Measurements from ENCODE around the gene CCDC34.

Gene CCDC34

DNA sequence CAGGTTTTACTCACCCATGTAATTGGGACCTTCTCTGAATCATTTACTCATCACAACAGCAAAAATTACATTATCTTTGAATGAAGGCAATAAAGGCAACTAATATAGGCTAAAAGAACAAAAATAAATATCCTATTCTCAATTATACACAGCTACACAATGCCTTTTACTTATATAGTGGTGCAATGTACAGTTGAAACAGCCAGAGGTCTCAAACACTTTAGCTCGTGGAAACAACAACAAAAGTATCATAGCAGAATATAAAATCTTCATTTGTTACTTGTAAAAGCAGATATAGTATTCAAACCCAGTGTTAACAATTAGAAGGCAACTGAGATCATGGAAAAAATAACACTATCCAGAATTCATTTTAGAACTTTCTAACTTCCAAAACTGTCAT, 20.6 kb upstream of the CCDC34 start:
- WGBS, 2 experiments = 100% methylated on average over 1 of the region's 1 CpG; no CpG with 5 or more reads in 1 of the 2 experiments
- Histone ChIP-seq H3K4me3 (ENCODE audit: insufficient read depth, low read depth, low read length) (no peak overlapping the region), H3K27ac (ENCODE audit: insufficient read depth, low read depth, low read length, poor library complexity, severe bottlenecking) (no peak overlapping the region), H3K9me3 (ENCODE audit: control insufficient read depth, low read length) (no peaks in the 10 kb centered on the region), H3K27me3 (ENCODE audit: control insufficient read depth, insufficient read depth, low read length, poor library complexity, severe bottlenecking) (no peaks in the 10 kb centered on the region), H3K36me3 (ENCODE audit: control insufficient read depth, insufficient read depth, low read length) (peaks cover 31% of the 10 kb centered on the region), H3K4me1 (ENCODE audit: control insufficient read depth, insufficient read depth, low read length) (no peaks in the 10 kb centered on the region)

GRCh38 chr11:27381238-27381666, 18.2 kb upstream of the CCDC34 start:
- H3K4me1 ChIP-seq (ENCODE audit: control insufficient read depth, insufficient read depth, low read length) = no peaks in the 10 kb centered on the region
- H3K27me3 ChIP-seq (ENCODE audit: control insufficient read depth, insufficient read depth, low read length, poor library complexity, severe bottlenecking) = no peaks in the 10 kb centered on the region
- no peak overlapping the region for H3K4me3 ChIP-seq (ENCODE audit: insufficient read depth, low read depth, low read length)
- peaks cover 39% of the 10 kb centered on the region for H3K36me3 ChIP-seq (ENCODE audit: control insufficient read depth, insufficient read depth, low read length)
- WGBS, 2 experiments = 80 to 85% methylated on average over 5 of the region's 5 CpGs
- H3K9me3 ChIP-seq (ENCODE audit: control insufficient read depth, low read length) = no peaks in the 10 kb centered on the region
- no peak overlapping the region for H3K27ac ChIP-seq (ENCODE audit: insufficient read depth, low read depth, low read length, poor library complexity, severe bottlenecking)

GRCh38 chr11:27380771-27381170, 17.8 kb upstream of the CCDC34 start:
- 100% methylated on average over 2 of the region's 2 CpGs; no CpG with 5 or more reads in 1 of the 2 experiments for WGBS, 2 experiments
- no peak overlapping the region for H3K27ac ChIP-seq (ENCODE audit: insufficient read depth, low read depth, low read length, poor library complexity, severe bottlenecking)

DNA sequence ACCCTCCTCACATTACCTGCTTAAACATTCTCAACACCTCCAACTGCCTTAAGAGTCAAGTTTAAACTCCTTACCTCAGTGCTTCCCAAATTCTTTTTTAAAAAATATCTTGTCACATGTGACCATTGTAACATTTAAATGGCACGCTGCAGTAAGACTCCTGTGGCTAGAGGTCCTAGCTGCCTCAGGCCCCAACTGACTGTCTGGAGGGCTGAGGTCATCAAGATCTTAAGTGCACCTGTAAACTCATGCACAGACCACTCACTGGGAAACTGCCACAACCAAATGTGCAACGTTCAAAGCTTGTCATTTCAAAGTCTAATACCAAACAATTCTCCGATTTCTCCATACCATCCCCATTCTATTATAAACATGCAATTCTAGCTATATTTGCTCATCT, 16.4 kb upstream of the CCDC34 start:
- WGBS, 2 experiments = 89 to 95% methylated on average over 3 of the region's 3 CpGs
- peak overlapping the region; percentile 8 for H3K27ac ChIP-seq (ENCODE audit: insufficient read depth, low read depth, low read length, poor library complexity, severe bottlenecking)
- no peak overlapping the region for H3K4me3 ChIP-seq (ENCODE audit: insufficient read depth, low read depth, low read length)
- peaks cover 30% of the 10 kb centered on the region for H3K36me3 ChIP-seq (ENCODE audit: control insufficient read depth, insufficient read depth, low read length)
- H3K9me3 ChIP-seq (ENCODE audit: control insufficient read depth, low read length) = no peaks in the 10 kb centered on the region
- no peaks in the 10 kb centered on the region for H3K4me1 ChIP-seq (ENCODE audit: control insufficient read depth, insufficient read depth, low read length)
- H3K27me3 ChIP-seq (ENCODE audit: control insufficient read depth, insufficient read depth, low read length, poor library complexity, severe bottlenecking) = no peaks in the 10 kb centered on the region

More at GRCh38 chr11:27380771-27381170, 17.8 kb upstream of the CCDC34 start:
- no peaks in the 10 kb centered on the region for H3K9me3 ChIP-seq (ENCODE audit: control insufficient read depth, low read length)
- H3K4me3 ChIP-seq (ENCODE audit: insufficient read depth, low read depth, low read length) = no peak overlapping the region
- peaks cover 39% of the 10 kb centered on the region for H3K36me3 ChIP-seq (ENCODE audit: control insufficient read depth, insufficient read depth, low read length)
- no peaks in the 10 kb centered on the region for H3K4me1 ChIP-seq (ENCODE audit: control insufficient read depth, insufficient read depth, low read length)
- H3K27me3 ChIP-seq (ENCODE audit: control insufficient read depth, insufficient read depth, low read length, poor library complexity, severe bottlenecking) = no peaks in the 10 kb centered on the region

DNA sequence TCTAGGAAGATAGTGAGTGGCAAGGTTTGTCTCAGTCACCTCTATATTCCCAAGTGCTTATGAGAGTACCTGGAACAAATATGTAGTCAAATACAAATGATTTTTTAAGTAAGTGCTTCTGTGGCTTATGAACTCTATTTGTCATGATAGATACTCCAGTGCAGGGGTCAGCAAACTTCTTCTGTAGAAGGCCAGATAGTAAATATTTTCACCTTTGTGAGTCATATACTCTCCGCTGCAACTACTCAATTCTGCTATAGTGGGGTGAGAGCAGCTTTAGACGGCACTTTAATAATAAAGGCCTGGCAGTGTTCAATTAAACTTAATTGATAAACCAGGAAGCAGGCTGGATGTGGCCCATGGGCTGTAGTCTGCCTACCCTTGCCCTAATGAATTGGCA, 12.4 kb upstream of the CCDC34 start:
- no peak overlapping the region for H3K27ac ChIP-seq (ENCODE audit: insufficient read depth, low read depth, low read length, poor library complexity, severe bottlenecking)
- H3K27me3 ChIP-seq (ENCODE audit: control insufficient read depth, insufficient read depth, low read length, poor library complexity, severe bottlenecking) = no peaks in the 10 kb centered on the region
- no peaks in the 10 kb centered on the region for H3K9me3 ChIP-seq (ENCODE audit: control insufficient read depth, low read length)
- H3K4me1 ChIP-seq (ENCODE audit: control insufficient read depth, insufficient read depth, low read length) = no peaks in the 10 kb centered on the region
- H3K36me3 ChIP-seq (ENCODE audit: control insufficient read depth, insufficient read depth, low read length) = peaks cover 42% of the 10 kb centered on the region
- H3K4me3 ChIP-seq (ENCODE audit: insufficient read depth, low read depth, low read length) = no peak overlapping the region
- WGBS, 2 experiments = 89 to 98% methylated on average over 2 of the region's 2 CpGs

- no peaks in the 10 kb centered on the region for H3K9me3 ChIP-seq (ENCODE audit: control insufficient read depth, low read length)
- no peaks in the 10 kb centered on the region for H3K4me1 ChIP-seq (ENCODE audit: control insufficient read depth, insufficient read depth, low read length)
- H3K27me3 ChIP-seq (ENCODE audit: control insufficient read depth, insufficient read depth, low read length, poor library complexity, severe bottlenecking) = no peaks in the 10 kb centered on the region
- peaks cover 37% of the 10 kb centered on the region for H3K36me3 ChIP-seq (ENCODE audit: control insufficient read depth, insufficient read depth, low read length)
- no peak overlapping the region for H3K4me3 ChIP-seq (ENCODE audit: insufficient read depth, low read depth, low read length)
- WGBS, 2 experiments = 97% methylated on average over 5 to 6 of the region's 6 CpGs
- H3K27ac ChIP-seq (ENCODE audit: insufficient read depth, low read depth, low read length, poor library complexity, severe bottlenecking) = no peak overlapping the region
Measured at GRCh38 chr11:27373856-27374602, 11.0 kb upstream of the CCDC34 start.

- Histone ChIP-seq H3K36me3 (ENCODE audit: control insufficient read depth, insufficient read depth, low read length) (peaks cover 37% of the 10 kb centered on the region), H3K27ac (ENCODE audit: insufficient read depth, low read depth, low read length, poor library complexity, severe bottlenecking) (no peak overlapping the region), H3K9me3 (ENCODE audit: control insufficient read depth, low read length) (no peaks in the 10 kb centered on the region), H3K4me1 (ENCODE audit: control insufficient read depth, insufficient read depth, low read length) (no peaks in the 10 kb centered on the region), H3K4me3 (ENCODE audit: insufficient read depth, low read depth, low read length) (no peak overlapping the region), H3K27me3 (ENCODE audit: control insufficient read depth, insufficient read depth, low read length, poor library complexity, severe bottlenecking) (no peaks in the 10 kb centered on the region)
- 92 to 99% methylated on average over 1 to 2 of the region's 3 CpGs for WGBS, 2 experiments
Measured at GRCh38 chr11:27373392-27373791, 10.4 kb upstream of the CCDC34 start.

DNA sequence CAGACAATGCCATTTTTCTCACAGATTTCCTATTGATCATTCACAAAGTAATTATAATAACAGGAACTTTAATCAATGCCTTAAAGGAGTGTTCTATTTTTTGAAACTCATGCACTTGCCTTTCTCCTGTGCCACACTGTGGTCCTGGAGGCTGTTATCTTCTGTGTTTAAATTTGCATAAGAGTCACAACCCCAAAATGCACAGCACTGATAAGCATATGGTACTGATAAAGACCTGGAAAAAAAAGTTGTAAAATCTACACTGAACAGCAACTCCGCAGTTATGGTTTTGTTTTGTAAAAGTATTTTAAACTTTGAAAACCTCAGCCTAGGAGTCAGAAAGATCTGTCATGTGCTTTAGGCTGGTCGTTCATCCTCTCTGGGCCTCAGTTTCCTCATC, 9.1 kb upstream of the CCDC34 start:
- H3K9me3 ChIP-seq (ENCODE audit: control insufficient read depth, low read length) = no peaks in the 10 kb centered on the region
- H3K36me3 ChIP-seq (ENCODE audit: control insufficient read depth, insufficient read depth, low read length) = peaks cover 44% of the 10 kb centered on the region
- no peak overlapping the region for H3K4me3 ChIP-seq (ENCODE audit: insufficient read depth, low read depth, low read length)
- H3K27me3 ChIP-seq (ENCODE audit: control insufficient read depth, insufficient read depth, low read length, poor library complexity, severe bottlenecking) = no peaks in the 10 kb centered on the region
- H3K27ac ChIP-seq (ENCODE audit: insufficient read depth, low read depth, low read length, poor library complexity, severe bottlenecking) = no peak overlapping the region
- H3K4me1 ChIP-seq (ENCODE audit: control insufficient read depth, insufficient read depth, low read length) = no peaks in the 10 kb centered on the region
- WGBS, 2 experiments = 97 to 98% methylated on average over 2 of the region's 2 CpGs

DNA sequence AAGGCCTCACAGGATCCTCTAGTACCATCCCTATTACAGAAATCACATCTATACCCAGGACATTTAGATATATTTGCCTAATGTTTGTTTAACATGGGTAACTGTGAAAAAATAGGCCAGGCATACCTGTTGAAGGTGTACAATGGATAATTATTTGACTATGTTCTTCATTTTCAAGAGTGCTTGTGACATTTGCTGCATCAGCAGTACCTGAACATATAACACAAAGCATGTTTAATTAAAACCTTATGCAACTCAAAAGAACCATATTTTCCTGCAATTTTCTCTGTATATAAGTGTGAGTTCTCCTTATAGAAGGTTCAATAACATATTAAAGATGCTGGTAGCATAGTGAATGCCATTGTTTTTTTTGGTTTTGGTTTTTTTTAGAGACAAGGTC, 8.5 kb upstream of the CCDC34 start:
- Histone ChIP-seq H3K4me3 (ENCODE audit: insufficient read depth, low read depth, low read length) (no peak overlapping the region), H3K27me3 (ENCODE audit: control insufficient read depth, insufficient read depth, low read length, poor library complexity, severe bottlenecking) (no peaks in the 10 kb centered on the region), H3K27ac (ENCODE audit: insufficient read depth, low read depth, low read length, poor library complexity, severe bottlenecking) (no peak overlapping the region), H3K9me3 (ENCODE audit: control insufficient read depth, low read length) (no peaks in the 10 kb centered on the region), H3K4me1 (ENCODE audit: control insufficient read depth, insufficient read depth, low read length) (no peaks in the 10 kb centered on the region), H3K36me3 (ENCODE audit: control insufficient read depth, insufficient read depth, low read length) (peaks cover 37% of the 10 kb centered on the region)

DNA sequence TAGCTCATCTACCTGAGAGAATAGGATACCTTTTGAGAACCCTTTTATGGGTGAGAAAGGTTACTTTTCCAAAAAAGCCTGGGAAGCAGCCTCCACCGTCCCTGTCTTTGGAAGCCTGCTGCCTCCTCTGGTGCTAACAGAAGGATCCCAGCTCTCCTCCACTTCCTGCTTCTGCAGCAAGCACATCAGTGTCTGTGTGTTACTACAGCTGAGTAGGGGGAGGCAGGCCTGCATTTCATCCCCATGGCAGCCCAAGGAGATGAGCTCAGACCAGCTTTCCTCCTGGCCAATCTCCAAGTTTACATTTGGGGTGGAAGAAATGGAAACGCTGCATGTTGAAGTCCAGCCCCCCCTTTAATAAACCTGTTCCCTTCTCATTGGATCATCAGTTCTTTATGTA, 7.4 kb upstream of the CCDC34 start:
- Histone ChIP-seq H3K36me3 (ENCODE audit: control insufficient read depth, insufficient read depth, low read length) (peaks cover 37% of the 10 kb centered on the region), H3K9me3 (ENCODE audit: control insufficient read depth, low read length) (no peaks in the 10 kb centered on the region), H3K27ac (ENCODE audit: insufficient read depth, low read depth, low read length, poor library complexity, severe bottlenecking) (no peak overlapping the region), H3K4me1 (ENCODE audit: control insufficient read depth, insufficient read depth, low read length) (no peaks in the 10 kb centered on the region), H3K4me3 (ENCODE audit: insufficient read depth, low read depth, low read length) (no peak overlapping the region), H3K27me3 (ENCODE audit: control insufficient read depth, insufficient read depth, low read length, poor library complexity, severe bottlenecking) (no peaks in the 10 kb centered on the region)
- WGBS, 2 experiments = 86 to 88% methylated on average over 2 of the region's 2 CpGs

Measured in ectodermal cell (in vitro differentiated cells).